ENCODE measurements around the gene ALDH1L1.

- TF ChIP-seq ZNF610 (tag by site-specific recombination; IDR thresholded peaks at IDR 0.05; ENCODE audit: borderline replicate concordance) = no peak
- TF ChIP-seq CTCF (tag by site-specific recombination; IDR thresholded peaks at IDR 0.05) = no peak
- no peak for TF ChIP-seq ZNF707 (tag by site-specific recombination; IDR thresholded peaks at IDR 0.05)
- TF ChIP-seq ZNF280D (tag by site-specific recombination; IDR thresholded peaks at IDR 0.05) = no peak
- TF ChIP-seq PBX3 (CRISPR knock-in tag; IDR thresholded peaks at IDR 0.05) = no peak
Measured at GRCh38 chr3:126126811-126127431, 53.5 kb downstream of the ALDH1L1 start.
